ENCODE results near the gene TMEM108.

- no peak for TF ChIP-seq CTCF (conservative IDR thresholded peaks at IDR 0.05 in 1 of 2, IDR thresholded peaks at IDR 0.05 in 1 of 2; ENCODE audit: low read depth in 1 of 2, low read length in 2 of 2)
- no peak for TF ChIP-seq EZH2 (IDR thresholded peaks at IDR 0.05; ENCODE audit: low read length, missing control alignments)
These were observed 9.8 kb downstream of the TMEM108 start for GRCh38 chr3:133047980-133048379.
